Brain microvascular endothelial cell (primary cell): ENCODE data around the gene DHX35.

Source experiments
- DNase-seq: peaks from one replicate; pipeline ENCODE4 v3.0.0-alpha.2; 2020
- H3K27ac ChIP-seq: fragments of 250-450 bp; sonication (Bioruptor Pico); 2 replicates; pipeline ENCODE4 v1.5.1; 2020; ENCODE audit warnings: mild to moderate bottlenecking, moderate library complexity
- H3K27me3 ChIP-seq: fragments of 250-450 bp; sonication (Bioruptor Pico); replicated peaks from 2 replicates; pipeline ENCODE4 v1.5.1; 2020; ENCODE audit warnings: mild to moderate bottlenecking
- H3K36me3 ChIP-seq: fragments of 250-450 bp; sonication (Bioruptor Pico); replicated peaks from 2 replicates; pipeline ENCODE4 v1.5.1; 2020; ENCODE audit warnings: mild to moderate bottlenecking
- H3K4me3 ChIP-seq: 2 replicates; pipeline ENCODE4 v1.5.1; 2011; ENCODE audit warnings: low read depth, mild to moderate bottlenecking, control low read depth, low read length, moderate library complexity
- in situ Hi-C: cut with HindIII; loops from 2 replicates; pipeline ENCODE4 v1.10.0; 2017; ENCODE audit warnings: low sequenced_read_pairs, low pct_ligation_motif_present
- TF ChIP-seq, protein P1 (sequence below): IDR thresholded peaks from 2 replicates; pipeline ENCODE4 v1.5.1; 2011; ENCODE audit warnings: low read depth, mild to moderate bottlenecking, moderate library complexity, low read length, control low read depth, inconsistent platforms; ENCODE audit errors: missing control alignments

The DHX35 gene

DNA sequence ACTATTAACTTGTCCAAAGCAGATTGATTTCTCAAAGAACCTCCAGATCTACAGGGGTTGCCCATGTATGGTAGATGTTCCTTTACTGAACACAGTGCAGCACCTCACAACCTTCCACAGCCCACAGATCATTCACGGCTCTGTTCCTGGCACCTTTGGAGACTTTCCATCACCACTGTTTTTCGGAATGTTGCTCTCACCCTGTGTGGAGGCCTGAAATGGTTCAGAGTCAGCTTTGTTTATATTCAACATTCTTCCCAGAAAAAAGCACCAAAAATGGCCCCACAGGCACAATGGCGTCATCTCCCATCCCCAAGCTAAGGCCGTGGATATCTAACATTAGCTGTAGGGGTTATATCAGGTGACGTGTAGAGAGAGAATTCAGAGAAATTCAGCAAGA is 74.7 kb downstream of the DHX35 start:
- Histone ChIP-seq H3K36me3 (peaks cover 19% of the 10 kb centered on the region), H3K27me3 (no peaks in the 10 kb centered on the region), H3K4me3 (no peak overlapping the region), H3K27ac (no peak overlapping the region)
- in situ Hi-C loops, result no loop called here
- TF ChIP-seq, protein P1, sequence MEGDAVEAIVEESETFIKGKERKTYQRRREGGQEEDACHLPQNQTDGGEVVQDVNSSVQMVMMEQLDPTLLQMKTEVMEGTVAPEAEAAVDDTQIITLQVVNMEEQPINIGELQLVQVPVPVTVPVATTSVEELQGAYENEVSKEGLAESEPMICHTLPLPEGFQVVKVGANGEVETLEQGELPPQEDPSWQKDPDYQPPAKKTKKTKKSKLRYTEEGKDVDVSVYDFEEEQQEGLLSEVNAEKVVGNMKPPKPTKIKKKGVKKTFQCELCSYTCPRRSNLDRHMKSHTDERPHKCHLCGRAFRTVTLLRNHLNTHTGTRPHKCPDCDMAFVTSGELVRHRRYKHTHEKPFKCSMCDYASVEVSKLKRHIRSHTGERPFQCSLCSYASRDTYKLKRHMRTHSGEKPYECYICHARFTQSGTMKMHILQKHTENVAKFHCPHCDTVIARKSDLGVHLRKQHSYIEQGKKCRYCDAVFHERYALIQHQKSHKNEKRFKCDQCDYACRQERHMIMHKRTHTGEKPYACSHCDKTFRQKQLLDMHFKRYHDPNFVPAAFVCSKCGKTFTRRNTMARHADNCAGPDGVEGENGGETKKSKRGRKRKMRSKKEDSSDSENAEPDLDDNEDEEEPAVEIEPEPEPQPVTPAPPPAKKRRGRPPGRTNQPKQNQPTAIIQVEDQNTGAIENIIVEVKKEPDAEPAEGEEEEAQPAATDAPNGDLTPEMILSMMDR, result no peak
- DNase-seq, result no peak

DNA sequence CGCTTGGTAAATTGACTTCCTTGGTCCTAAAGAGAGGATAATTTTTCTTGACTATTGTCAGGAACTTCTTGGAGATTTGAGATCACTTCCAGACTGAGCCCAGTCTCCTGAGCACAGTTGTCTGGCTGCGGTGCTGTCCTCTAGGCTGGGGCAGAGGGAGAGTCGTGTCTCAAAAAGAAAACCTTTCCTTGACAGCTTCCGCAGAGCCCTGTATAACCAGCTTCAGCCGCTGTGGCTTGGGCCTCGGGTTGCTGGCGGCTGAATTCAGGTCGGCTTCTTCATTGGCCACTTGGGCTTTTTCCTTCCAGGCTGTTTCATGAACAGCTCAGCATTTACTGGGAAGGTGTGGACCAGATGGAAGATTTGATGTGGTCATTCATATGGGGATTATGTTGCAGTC is 75.9 kb downstream of the DHX35 start:
- Histone ChIP-seq H3K27me3 (no peaks in the 10 kb centered on the region), H3K36me3 (peaks cover 21% of the 10 kb centered on the region), H3K4me3 (no peak overlapping the region), H3K27ac (no peak overlapping the region)
- DNase-seq, result no peak
- in situ Hi-C loops, result no loop called here
- TF ChIP-seq, protein P1, result no peak

DNA sequence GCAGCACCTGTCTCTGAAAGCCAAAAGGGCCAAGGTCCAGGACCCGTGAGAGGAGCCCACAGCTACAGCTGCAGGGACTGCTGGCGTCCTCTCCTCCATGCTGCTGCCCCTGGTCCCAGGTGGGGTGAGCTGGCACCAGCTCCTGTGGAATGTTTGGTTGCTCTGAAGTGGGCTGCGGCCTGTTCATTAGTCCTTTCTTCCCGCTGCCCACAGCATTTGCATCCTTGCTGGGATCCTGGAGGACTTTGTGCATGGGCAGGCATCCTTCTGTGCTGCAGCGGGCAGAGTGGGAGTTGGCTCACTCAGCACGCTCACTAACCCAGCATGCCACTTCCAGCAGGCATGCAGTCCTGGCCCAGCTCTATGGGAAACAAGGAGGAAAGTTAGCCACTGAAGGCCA is 76.4 kb downstream of the DHX35 start:
- in situ Hi-C loops, result no loop called here
- DNase-seq, result no peak
- H3K27me3 ChIP-seq, result no peaks in the 10 kb centered on the region
- H3K27ac ChIP-seq, result no peak overlapping the region
- H3K36me3 ChIP-seq, result peaks cover 21% of the 10 kb centered on the region
- TF ChIP-seq, protein P1, result no peak
- H3K4me3 ChIP-seq, result no peak overlapping the region

DNA sequence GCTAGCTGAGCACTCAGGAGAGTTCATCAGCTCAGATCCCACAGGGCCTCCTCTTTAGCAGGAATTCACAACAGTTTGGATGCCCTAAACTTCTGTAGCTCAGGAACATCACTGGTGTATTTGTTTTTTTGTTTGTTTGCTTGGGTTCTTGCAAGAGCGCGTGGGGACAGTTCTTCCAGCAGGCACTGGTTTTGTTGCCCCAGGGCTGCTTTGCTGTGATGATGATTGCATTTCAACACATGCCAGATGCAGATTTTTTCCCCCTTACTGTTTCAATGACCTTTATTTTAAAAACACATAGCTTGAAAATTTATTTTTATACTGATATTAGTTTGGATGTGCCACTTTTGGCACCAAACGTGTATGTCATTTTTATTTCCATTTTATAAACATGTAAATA is 77.1 kb downstream of the DHX35 start:
- no peak for DNase-seq
- TF ChIP-seq, protein P1, result no peak
- Histone ChIP-seq H3K4me3 (no peak overlapping the region), H3K27ac (no peak overlapping the region), H3K36me3 (peaks cover 15% of the 10 kb centered on the region), H3K27me3 (no peaks in the 10 kb centered on the region)
- in situ Hi-C loops, result no loop called here

DNA sequence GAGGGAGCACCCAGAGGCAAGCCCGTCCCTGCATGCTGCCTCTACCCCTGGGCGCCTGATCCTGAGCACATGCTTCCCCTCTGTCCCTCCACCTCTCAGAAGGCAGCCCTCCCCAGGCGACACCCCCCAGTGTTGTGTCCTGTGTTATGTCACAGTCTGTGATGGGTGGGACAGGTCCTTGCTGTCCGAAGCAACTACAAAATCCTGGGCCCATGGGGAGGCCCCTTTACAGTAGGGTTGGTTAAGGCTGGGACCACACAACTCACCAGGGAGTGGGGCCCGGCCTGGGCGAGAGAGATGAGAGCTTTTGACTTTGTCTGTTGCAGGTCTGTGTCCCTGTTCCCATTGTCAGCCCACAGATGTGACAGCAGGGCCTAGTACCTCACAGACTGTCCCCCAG is 78.0 kb downstream of the DHX35 start:
- peaks cover 13% of the 10 kb centered on the region for H3K36me3 ChIP-seq

DNA sequence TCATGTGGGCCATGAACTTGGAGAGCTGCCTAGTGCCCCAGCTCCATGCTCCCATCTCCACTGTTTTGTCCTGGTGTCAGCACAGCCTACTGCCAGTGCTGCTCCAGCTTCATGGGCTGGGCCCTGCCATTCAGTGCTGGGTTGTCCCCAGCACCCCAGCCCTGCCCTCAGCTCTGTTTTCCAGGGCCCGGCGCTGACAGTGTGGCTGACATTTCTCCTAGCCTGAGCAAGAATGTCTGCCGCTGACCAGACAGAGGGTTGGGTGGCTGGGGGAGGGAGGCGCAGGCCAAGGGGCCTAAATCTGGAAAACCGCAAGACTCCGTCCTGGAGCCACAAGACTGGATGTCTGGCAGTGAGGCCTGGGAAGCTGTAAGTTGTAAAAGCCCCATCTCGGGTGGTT is 78.9 kb downstream of the DHX35 start:
- TF ChIP-seq, protein P1, result no peak

More for the DNA sequence above, 78.0 kb downstream of the DHX35 start:
- H3K27ac ChIP-seq, result no peak overlapping the region
- TF ChIP-seq, protein P1, result no peak
- no peaks in the 10 kb centered on the region for H3K27me3 ChIP-seq
- no peak for DNase-seq
- no peak overlapping the region for H3K4me3 ChIP-seq
- in situ Hi-C loops, result no loop called here

More for the DNA sequence above, 78.9 kb downstream of the DHX35 start:
- H3K27me3 ChIP-seq, result no peaks in the 10 kb centered on the region
- no peak for DNase-seq
- H3K27ac ChIP-seq, result no peak overlapping the region
- in situ Hi-C loops, result no loop called here
- peaks cover 9% of the 10 kb centered on the region for H3K36me3 ChIP-seq
- H3K4me3 ChIP-seq, result no peak overlapping the region
